HepG2 (cell line): ENCODE data around the gene VPREB1. TPM values are rescaled to one million over a fixed set of nuclear protein-coding genes. Genes with fewer than 3 reads are reported as not detected.
A peak's percentile ranks its signal among the peaks of the same experiment; 100 is the strongest.

Source experiments
- ATAC-seq: fragments of 200-7000 bp; cut with Tn5 transposase; 3 replicates; pipeline ENCODE4 v1.9.1; 2020; ENCODE audit warnings: mild to moderate bottlenecking, moderate library complexity
- BruUV-seq: library from RNA; stranded (reverse); fragments of 400-500 nt; replicated peaks from 2 replicates; lab custom pipeline; 2021; lab: Mats Ljungman, UMichigan
- CTCF ChIA-PET: fragments of 300-600 bp; formaldehyde crosslinking; extraction: SDS; loops from one replicate; lab custom pipeline; 2021; ENCODE audit warnings: low total read pairs, inconsistent platforms, low intra/inter-chr PET ratio; lab: Yijun Ruan, JAX
- POLR2A ChIA-PET: fragments of 350-600 bp; sonication (Branson Sonifier 250); formaldehyde crosslinking; loops from one replicate; lab custom pipeline; 2020; ENCODE audit warnings: antibody characterized with exemption, inconsistent platforms; lab: Yijun Ruan, JAX
- DNase-seq: peaks from one replicate; pipeline ENCODE4 v3.0.0-alpha.2; 2015; ENCODE audit warnings: low spot score
- FAIRE-seq: peaks from 3 replicates; lab custom pipeline; 2011; peaks lifted over from hg19 to GRCh38; lab: Jason Lieb, UNC
- H2AFZ ChIP-seq: one replicate; pipeline ENCODE4 v1.6.1; 2011; ENCODE audit warnings: low read length, inconsistent platforms
- H3K27ac ChIP-seq: fragments of 300-600 bp; 3 replicates; pipeline ENCODE4 v1.8.0; 2011; ENCODE audit warnings: mixed run types, mild to moderate bottlenecking, mixed read lengths, low read length, inconsistent platforms; ENCODE audit not compliant: insufficient read depth; ENCODE audit errors: extremely low read length
- H3K27me3 ChIP-seq, 2 experiments: fragments of 200-600 bp in 1 of 2; 2 replicates in 1 of 2; 3 replicates in 1 of 2; pipeline versions ENCODE4 v1.6.0 to v1.8.0; 2011; ENCODE audit warnings: low read length in 2 of 2, mild to moderate bottlenecking in 2 of 2, moderate library complexity in 2 of 2, inconsistent platforms in 1 of 2; ENCODE audit not compliant: insufficient read depth in 2 of 2, control insufficient read depth in 1 of 2
- H3K36me3 ChIP-seq, 2 experiments: fragments of 200-600 bp in 1 of 2; replicated peaks in 1 of 2; 2 replicates in 1 of 2; 3 replicates in 1 of 2; pipeline versions ENCODE4 v1.5.1 to v1.8.0; 2011; ENCODE audit warnings: low read length in 2 of 2, inconsistent platforms in 1 of 2; ENCODE audit not compliant: insufficient read depth in 2 of 2, control insufficient read depth in 1 of 2
- H3K4me1 ChIP-seq: 2 replicates; pipeline ENCODE4 v1.5.1; 2012; ENCODE audit warnings: low read length, inconsistent platforms; ENCODE audit not compliant: insufficient read depth
- H3K4me2 ChIP-seq: 2 replicates; pipeline ENCODE4 v1.6.0; 2011; ENCODE audit warnings: low read depth, low read length, inconsistent platforms
- H3K4me3 ChIP-seq, 3 experiments: fragments of 200-600 bp in 1 of 3; sonication (generic), shearing (Covaris generic) in 1 of 3; replicated peaks in 1 of 3; 2 replicates each; pipeline ENCODE4 v1.5.1; 2011 to 2016; ENCODE audit warnings: low read length in 3 of 3, inconsistent platforms in 2 of 3, low read depth in 2 of 3, mild to moderate bottlenecking in 2 of 3, control low read depth in 1 of 3, mixed read lengths in 1 of 3; ENCODE audit not compliant: insufficient read depth in 1 of 3
- H3K79me2 ChIP-seq: one replicate; pipeline ENCODE4 v1.6.1; 2011; ENCODE audit warnings: low read length, inconsistent platforms; ENCODE audit not compliant: insufficient read depth
- H3K9ac ChIP-seq: 2 replicates; pipeline ENCODE4 v1.6.0; 2011; ENCODE audit warnings: mild to moderate bottlenecking, low read depth, low read length, inconsistent platforms; ENCODE audit not compliant: insufficient read depth
- H3K9me3 ChIP-seq: 2 replicates; pipeline ENCODE4 v1.5.1; 2012; ENCODE audit warnings: mild to moderate bottlenecking, low read length
- H4K20me1 ChIP-seq: 2 replicates; pipeline ENCODE4 v1.6.0; 2011; ENCODE audit warnings: inconsistent platforms, mild to moderate bottlenecking, low read length, moderate library complexity; ENCODE audit not compliant: insufficient read depth
- SMC3 ChIP-seq: IDR thresholded peaks from 2 replicates; pipeline ENCODE4 v1.6.1; 2011; ENCODE audit warnings: low read length, improper control_type of control experiment
- XRCC5 ChIP-seq: fragments of 200-400 bp; formaldehyde crosslinking; optimal IDR thresholded peaks from 2 replicates; pipeline ENCODE3; 2017; ENCODE audit warnings: mild to moderate bottlenecking, low read length
- ZNF687 ChIP-seq: sonication (generic); formaldehyde crosslinking; IDR thresholded peaks from 2 replicates; pipeline ENCODE4 v1.5.1; 2020; ENCODE audit warnings: mild to moderate bottlenecking, missing genetic modification reagents, moderate library complexity
- ZNF724P ChIP-seq: sonication (generic); formaldehyde crosslinking; IDR thresholded peaks from 2 replicates; pipeline ENCODE4 v1.8.0; 2022; ENCODE audit warnings: missing genetic modification reagents, borderline replicate concordance
- ZSCAN12 ChIP-seq: sonication (generic); formaldehyde crosslinking; IDR thresholded peaks from 2 replicates; pipeline ENCODE4 v1.9.0; 2021; ENCODE audit warnings: mild to moderate bottlenecking, missing genetic modification reagents
- WGBS: methylation state at CpG from one replicate; pipeline ENCODE4 v1.1.6; 2017; ENCODE audit warnings: low lambda C conversion rate; 5-methylcytosine and 5-hydroxymethylcytosine counted together
- in situ Hi-C: cut with HindIII; loops from 2 replicates; pipeline ENCODE4 v1.10.0; 2017; ENCODE audit warnings: low pct_unique_long_range_greater_than_20kb; ENCODE audit not compliant: extremely low pct_ligation_motif_present
- intact Hi-C: fragments of 100-400 bp; cut with micrococcal nuclease; formaldehyde crosslinking; loops from one replicate; pipeline ENCODE4 v1.10.0; 2022; ENCODE audit not compliant: unreplicated experiment
- polyA plus RNA-seq, 8 experiments: library from polyadenylated mRNA; depleted of rRNA in 3 of 8; stranded (reverse) in 7 of 8; unstranded in 1 of 8; fragments of >200 nt; fragmentation: Illumina TruSeq in 4 of 8; extraction: Trizol in 4 of 8; gene quantifications; 2 replicates each; pipeline versions ENCODE4 v1.2.1 to v1.2.3, GENCODE V29; 2011 to 2016; ENCODE audit warnings: low read depth in 4 of 8, missing spikeins in 1 of 8, mixed read lengths in 1 of 8; ENCODE audit not compliant: insufficient read depth in 1 of 8
- total RNA-seq, 5 experiments: library from RNA; depleted of rRNA; stranded (reverse); fragments of >200 nt; fragmentation: Illumina TruSeq; extraction: Trizol; gene quantifications; 2 replicates each; pipeline ENCODE4 v1.2.3, GENCODE V29; 2016; ENCODE audit warnings: low read depth in 1 of 5
- TF ChIP-seq, protein P1 (sequence below): sonication (generic); formaldehyde crosslinking; IDR thresholded peaks from 2 replicates; pipeline ENCODE4 v1.4.0; 2020; ENCODE audit warnings: missing genetic modification reagents, mild to moderate bottlenecking, borderline replicate concordance
- TF ChIP-seq, protein P2 (sequence below): sonication (generic); formaldehyde crosslinking; IDR thresholded peaks from 2 replicates; pipeline ENCODE4 v1.5.0; 2020; ENCODE audit warnings: mild to moderate bottlenecking, missing genetic modification reagents, moderate library complexity
- TF ChIP-seq, protein P3 (sequence below): sonication (generic); formaldehyde crosslinking; IDR thresholded peaks from 2 replicates; pipeline ENCODE4 v1.9.0; 2022; ENCODE audit warnings: missing genetic modification reagents, mild to moderate bottlenecking, borderline replicate concordance

The VPREB1 gene
- total and polyA plus RNA-seq, 2 of the 13 experiments (the other 11 are each of a cell fraction or from before 2014, with no cell fraction given) = not detected

DNA sequence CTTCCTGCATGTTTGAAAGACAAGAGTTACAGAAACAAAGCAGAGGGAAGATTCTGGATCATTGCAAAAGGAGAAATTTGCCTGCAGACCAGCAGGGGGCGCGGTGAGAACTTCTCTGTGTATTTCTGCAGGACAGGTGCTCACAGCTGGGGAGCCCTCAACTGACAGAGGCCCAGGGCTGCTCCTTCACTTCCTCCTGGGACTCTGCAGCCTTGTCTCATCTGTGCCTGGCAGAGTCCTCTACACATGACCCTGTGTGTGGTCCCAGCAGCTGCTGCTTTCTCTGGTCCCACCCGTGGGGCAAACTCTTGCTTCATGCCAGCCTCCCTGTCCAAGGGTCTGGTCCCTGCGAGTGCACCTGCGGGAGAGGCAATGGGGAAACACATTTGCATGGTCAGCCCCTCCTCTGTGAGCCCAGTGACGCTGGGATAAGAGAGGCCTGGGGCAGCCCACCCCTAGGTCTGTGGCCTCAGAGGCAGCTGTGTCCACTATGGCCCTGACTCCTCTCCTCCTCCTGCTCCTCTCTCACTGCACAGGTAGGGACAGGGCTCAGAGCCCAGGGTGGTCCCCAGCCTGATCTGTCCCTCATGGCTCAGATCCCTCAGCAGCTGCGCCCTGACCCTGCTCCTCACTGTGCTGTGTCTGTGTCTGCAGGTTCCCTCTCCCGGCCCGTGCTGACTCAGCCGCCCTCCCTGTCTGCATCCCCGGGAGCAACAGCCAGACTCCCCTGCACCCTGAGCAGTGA lies 43.2 kb upstream of the VPREB1 start:
- Histone ChIP-seq H3K27ac (no peak overlapping the region), H3K27me3 (peaks cover 1 to 32% of the 10 kb centered on the region in 2 experiments), H3K9me3 (no peaks in the 10 kb centered on the region), H3K9ac (no peak overlapping the region), H2AFZ (no peak overlapping the region), H3K4me1 (no peaks in the 10 kb centered on the region), H3K4me3 (no peak overlapping the region)
- peak; percentile 9; the same call in 1 of the 2 replicates for TF ChIP-seq ZNF687
- TF ChIP-seq, protein P1, sequence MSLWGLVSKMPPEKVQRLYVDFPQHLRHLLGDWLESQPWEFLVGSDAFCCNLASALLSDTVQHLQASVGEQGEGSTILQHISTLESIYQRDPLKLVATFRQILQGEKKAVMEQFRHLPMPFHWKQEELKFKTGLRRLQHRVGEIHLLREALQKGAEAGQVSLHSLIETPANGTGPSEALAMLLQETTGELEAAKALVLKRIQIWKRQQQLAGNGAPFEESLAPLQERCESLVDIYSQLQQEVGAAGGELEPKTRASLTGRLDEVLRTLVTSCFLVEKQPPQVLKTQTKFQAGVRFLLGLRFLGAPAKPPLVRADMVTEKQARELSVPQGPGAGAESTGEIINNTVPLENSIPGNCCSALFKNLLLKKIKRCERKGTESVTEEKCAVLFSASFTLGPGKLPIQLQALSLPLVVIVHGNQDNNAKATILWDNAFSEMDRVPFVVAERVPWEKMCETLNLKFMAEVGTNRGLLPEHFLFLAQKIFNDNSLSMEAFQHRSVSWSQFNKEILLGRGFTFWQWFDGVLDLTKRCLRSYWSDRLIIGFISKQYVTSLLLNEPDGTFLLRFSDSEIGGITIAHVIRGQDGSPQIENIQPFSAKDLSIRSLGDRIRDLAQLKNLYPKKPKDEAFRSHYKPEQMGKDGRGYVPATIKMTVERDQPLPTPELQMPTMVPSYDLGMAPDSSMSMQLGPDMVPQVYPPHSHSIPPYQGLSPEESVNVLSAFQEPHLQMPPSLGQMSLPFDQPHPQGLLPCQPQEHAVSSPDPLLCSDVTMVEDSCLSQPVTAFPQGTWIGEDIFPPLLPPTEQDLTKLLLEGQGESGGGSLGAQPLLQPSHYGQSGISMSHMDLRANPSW = no peak
- TF ChIP-seq, protein P2, sequence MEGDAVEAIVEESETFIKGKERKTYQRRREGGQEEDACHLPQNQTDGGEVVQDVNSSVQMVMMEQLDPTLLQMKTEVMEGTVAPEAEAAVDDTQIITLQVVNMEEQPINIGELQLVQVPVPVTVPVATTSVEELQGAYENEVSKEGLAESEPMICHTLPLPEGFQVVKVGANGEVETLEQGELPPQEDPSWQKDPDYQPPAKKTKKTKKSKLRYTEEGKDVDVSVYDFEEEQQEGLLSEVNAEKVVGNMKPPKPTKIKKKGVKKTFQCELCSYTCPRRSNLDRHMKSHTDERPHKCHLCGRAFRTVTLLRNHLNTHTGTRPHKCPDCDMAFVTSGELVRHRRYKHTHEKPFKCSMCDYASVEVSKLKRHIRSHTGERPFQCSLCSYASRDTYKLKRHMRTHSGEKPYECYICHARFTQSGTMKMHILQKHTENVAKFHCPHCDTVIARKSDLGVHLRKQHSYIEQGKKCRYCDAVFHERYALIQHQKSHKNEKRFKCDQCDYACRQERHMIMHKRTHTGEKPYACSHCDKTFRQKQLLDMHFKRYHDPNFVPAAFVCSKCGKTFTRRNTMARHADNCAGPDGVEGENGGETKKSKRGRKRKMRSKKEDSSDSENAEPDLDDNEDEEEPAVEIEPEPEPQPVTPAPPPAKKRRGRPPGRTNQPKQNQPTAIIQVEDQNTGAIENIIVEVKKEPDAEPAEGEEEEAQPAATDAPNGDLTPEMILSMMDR (CRISPR knock-in tag) = peak; percentile 70
- TF ChIP-seq SMC3 = 0 out of 2 replicates have a peak, but pooled peaks have one; percentile 4
- peak; percentile 45 for TF ChIP-seq XRCC5
- no peak for TF ChIP-seq ZNF724P (CRISPR knock-in tag)
- TF ChIP-seq ZSCAN12 (CRISPR knock-in tag) = no peak
- TF ChIP-seq, protein P3, sequence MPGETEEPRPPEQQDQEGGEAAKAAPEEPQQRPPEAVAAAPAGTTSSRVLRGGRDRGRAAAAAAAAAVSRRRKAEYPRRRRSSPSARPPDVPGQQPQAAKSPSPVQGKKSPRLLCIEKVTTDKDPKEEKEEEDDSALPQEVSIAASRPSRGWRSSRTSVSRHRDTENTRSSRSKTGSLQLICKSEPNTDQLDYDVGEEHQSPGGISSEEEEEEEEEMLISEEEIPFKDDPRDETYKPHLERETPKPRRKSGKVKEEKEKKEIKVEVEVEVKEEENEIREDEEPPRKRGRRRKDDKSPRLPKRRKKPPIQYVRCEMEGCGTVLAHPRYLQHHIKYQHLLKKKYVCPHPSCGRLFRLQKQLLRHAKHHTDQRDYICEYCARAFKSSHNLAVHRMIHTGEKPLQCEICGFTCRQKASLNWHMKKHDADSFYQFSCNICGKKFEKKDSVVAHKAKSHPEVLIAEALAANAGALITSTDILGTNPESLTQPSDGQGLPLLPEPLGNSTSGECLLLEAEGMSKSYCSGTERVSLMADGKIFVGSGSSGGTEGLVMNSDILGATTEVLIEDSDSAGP = 0 out of 2 replicates have a peak, but pooled peaks have one; percentile 21
- TF ChIP-seq, all 625 proteins: peak for 5
- BruUV-seq = no TSS peak
- WGBS = no CpG with 5 or more reads among the region's 11 CpGs
- ATAC-seq (peak; percentile 85), DNase-seq (peak; percentile 25), FAIRE-seq (peak; percentile 36)
- Histone ChIP-seq H3K4me2 (no peak overlapping the region), H3K36me3 (no peaks in the 10 kb centered on the region), H4K20me1 (no peaks in the 10 kb centered on the region), H3K79me2 (no peaks in the 10 kb centered on the region)
- POLR2A ChIA-PET = no interaction called here
- in situ Hi-C loops = loop anchor here (25.0 kb wide), 1 partner anchor 136 kb away; no protein-coding TSS in a partner anchor
- CTCF ChIA-PET = no interaction called here
- intact Hi-C loops = no loop called here
